Lower lobe of right lung (tissue), 2 donors: ENCODE results near the gene TNIK. TPM values are rescaled to one million over a fixed set of nuclear protein-coding genes. Genes with fewer than 3 reads are reported as not detected.

Experiments used
- ATAC-seq, 2 donors: fragments of 200-7000 bp; cut with Tn5 transposase; one replicate each; pipeline ENCODE4 v1.9.1; 2020 to 2022; ENCODE audit warnings: mild to moderate bottlenecking in 2 of 2, moderate library complexity in 2 of 2
- DNase-seq: peaks from one replicate; pipeline ENCODE4 v3.0.0-alpha.2; 2020
- H3K27ac ChIP-seq: fragments of 200-600 bp; one replicate; pipeline ENCODE4 v1.8.0; 2022
- H3K27me3 ChIP-seq: fragments of 200-600 bp; one replicate; pipeline ENCODE4 v1.8.0; 2022; ENCODE audit warnings: low read depth
- H3K36me3 ChIP-seq: fragments of 200-600 bp; one replicate; pipeline ENCODE4 v1.8.0; 2022; ENCODE audit warnings: mild to moderate bottlenecking
- H3K4me1 ChIP-seq: fragments of 200-600 bp; one replicate; pipeline ENCODE4 v1.8.0; 2022
- H3K4me3 ChIP-seq: fragments of 200-600 bp; one replicate; pipeline ENCODE4 v1.8.0; 2022; ENCODE audit warnings: mild to moderate bottlenecking
- H3K9me3 ChIP-seq: fragments of 200-600 bp; one replicate; pipeline ENCODE4 v1.8.0; 2022
- CTCF ChIP-seq: fragments of 200-600 bp; IDR thresholded peaks from one replicate; pipeline ENCODE4 v1.8.0; 2022; ENCODE audit warnings: antibody characterized with exemption, mild to moderate bottlenecking
- intact Hi-C: fragments of 100-400 bp; cut with DNase I; formaldehyde crosslinking; loops from one replicate; pipeline ENCODE4 v1.11.0; 2022
- total RNA-seq: library from RNA; stranded (reverse); fragmentation: NEBNext Ultra II Directional; extraction: Animal tissue kit (Norgen Biotek cat#: 25700); gene quantifications from one replicate; pipeline ENCODE4 v1.2.1, GENCODE V29; 2021
- donor health status: DM: no; HTN: yes; CAD: no; lungs with severe emphysema.

The TNIK gene
- total RNA-seq, 1 donor from 2014 or later: 29.3 TPM

DNA sequence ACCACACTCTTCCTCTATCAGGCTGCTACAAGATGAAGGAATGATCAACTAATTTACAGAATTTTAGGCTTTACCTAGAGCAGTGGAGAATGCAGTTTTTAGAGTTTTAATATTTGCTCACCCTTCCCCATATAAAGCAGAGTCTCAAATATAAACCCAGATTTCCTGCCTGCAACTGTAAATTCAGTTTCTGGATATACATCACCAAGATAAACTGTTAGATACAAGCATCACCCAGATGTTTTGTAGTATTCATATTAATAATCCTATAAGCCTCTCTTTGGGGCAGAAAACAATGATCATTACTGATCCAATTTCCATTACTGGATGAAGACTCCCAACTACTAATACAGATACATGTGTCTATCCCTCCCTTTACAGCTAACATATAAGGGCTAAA is 205.9 kb downstream of the TNIK start:
- no peaks in the 10 kb centered on the region for H3K9me3 ChIP-seq
- H3K27ac ChIP-seq: no peak overlapping the region
- TF ChIP-seq CTCF: no peak
- DNase-seq (no peak), ATAC-seq (no peak)
- no peaks in the 10 kb centered on the region for H3K27me3 ChIP-seq
- intact Hi-C loops: no loop called here
- peaks cover 12% of the 10 kb centered on the region for H3K4me1 ChIP-seq
- no peak overlapping the region for H3K4me3 ChIP-seq
- H3K36me3 ChIP-seq: no peaks in the 10 kb centered on the region

- no peaks in the 10 kb centered on the region for H3K36me3 ChIP-seq
- no peak for TF ChIP-seq CTCF
- H3K4me3 ChIP-seq: no peak overlapping the region
- DNase-seq (no peak), ATAC-seq (no peak)
- no peaks in the 10 kb centered on the region for H3K9me3 ChIP-seq
- H3K27ac ChIP-seq: no peak overlapping the region
- H3K4me1 ChIP-seq: no peaks in the 10 kb centered on the region
- intact Hi-C loops: no loop called here
- H3K27me3 ChIP-seq: no peaks in the 10 kb centered on the region
Measured at GRCh38 chr3:171251835-171252234, 208.4 kb downstream of the TNIK start.

DNA sequence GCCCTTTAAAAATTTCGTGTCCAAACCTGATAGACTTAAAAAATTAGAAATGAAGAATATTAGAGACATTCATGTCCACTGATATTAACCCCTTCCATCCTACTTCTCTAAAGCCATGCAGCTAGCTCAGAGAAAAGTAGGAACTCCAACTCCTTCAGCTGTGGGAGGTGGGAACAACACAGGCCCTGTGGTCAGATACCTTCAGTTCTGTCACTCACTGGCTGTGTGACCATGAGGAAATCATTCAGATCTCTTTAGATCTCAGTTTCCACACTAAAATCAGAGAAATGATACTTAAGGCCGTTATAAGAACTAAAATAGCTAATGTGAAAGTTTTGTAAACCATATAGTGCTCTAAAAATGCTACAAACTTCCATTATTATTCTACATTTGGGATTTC is 209.8 kb downstream of the TNIK start:
- ATAC-seq: no peak
- H3K4me3 ChIP-seq: no peak overlapping the region
- H3K27me3 ChIP-seq: no peaks in the 10 kb centered on the region
- no peaks in the 10 kb centered on the region for H3K36me3 ChIP-seq
- DNase-seq: no peak
- intact Hi-C loops: no loop called here
- H3K4me1 ChIP-seq: no peaks in the 10 kb centered on the region
- no peaks in the 10 kb centered on the region for H3K9me3 ChIP-seq
- H3K27ac ChIP-seq: no peak overlapping the region
- no peak for TF ChIP-seq CTCF

- Histone ChIP-seq H3K36me3 (no peaks in the 10 kb centered on the region), H3K27me3 (no peaks in the 10 kb centered on the region), H3K4me3 (no peak overlapping the region), H3K27ac (no peak overlapping the region), H3K4me1 (no peaks in the 10 kb centered on the region), H3K9me3 (no peaks in the 10 kb centered on the region)
- DNase-seq: no peak
- intact Hi-C loops: no loop called here
- TF ChIP-seq CTCF: no peak
- no peak for ATAC-seq
Measured at GRCh38 chr3:171249245-171249644, 211.0 kb downstream of the TNIK start.

DNA sequence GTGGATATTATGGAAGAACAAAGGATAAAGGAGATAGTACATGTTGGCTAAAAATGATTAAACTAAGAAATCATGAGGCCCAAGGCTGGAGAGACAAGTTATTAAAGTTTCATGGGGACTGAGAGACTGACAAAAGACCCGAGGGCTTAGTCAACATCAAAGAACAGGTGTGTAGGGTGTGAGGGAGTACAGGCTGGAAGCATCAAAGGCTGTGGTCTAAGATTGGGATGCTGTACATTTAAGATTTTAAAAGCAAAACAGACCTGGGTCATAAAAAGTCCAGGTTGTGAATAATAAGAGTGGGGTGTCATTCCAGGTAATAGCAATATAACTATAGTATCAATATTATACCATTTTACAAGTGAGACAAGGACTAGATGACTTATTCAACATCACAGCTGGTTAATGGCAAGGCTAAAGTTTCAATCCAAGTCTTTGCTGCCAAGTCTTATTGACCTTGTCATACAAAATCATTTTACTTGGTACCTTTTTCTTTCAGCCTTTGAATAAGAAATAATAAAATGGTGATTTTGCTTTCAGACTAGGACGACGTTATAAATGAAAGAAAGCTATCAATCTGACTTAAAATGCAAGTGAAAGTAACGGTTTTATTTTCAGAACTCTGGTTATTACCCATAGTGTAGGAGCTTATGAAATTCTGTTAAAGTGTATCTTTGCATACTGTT is 211.6 kb downstream of the TNIK start:
- no peak overlapping the region for H3K4me3 ChIP-seq
- no peaks in the 10 kb centered on the region for H3K36me3 ChIP-seq
- H3K27ac ChIP-seq: no peak overlapping the region
- ATAC-seq: no peak
- H3K9me3 ChIP-seq: no peaks in the 10 kb centered on the region
- no peak for DNase-seq
- no peaks in the 10 kb centered on the region for H3K4me1 ChIP-seq
- no peaks in the 10 kb centered on the region for H3K27me3 ChIP-seq
- intact Hi-C loops: no loop called here
- no peak for TF ChIP-seq CTCF
